ENCODE measurements around the gene CACNB2.

- TF ChIP-seq CTCF (IDR thresholded peaks at IDR 0.05) (no peak), POLR2A (IDR thresholded peaks at IDR 0.05; ENCODE audit: low read depth) (no peak), POLR2AphosphoS5 (IDR thresholded peaks at IDR 0.05) (no peak)
Observed at GRCh38 chr10:18421726-18422293, 281.6 kb downstream of the CACNB2 start.

Data from esophagus muscularis mucosa (tissue), 3 donors.